Raji (cell line): ENCODE data around the gene OGFOD2.

Experiments used
- POLR2A ChIP-seq: IDR thresholded peaks from 2 replicates; pipeline ENCODE4 v1.6.1; 2011; ENCODE audit warnings: low read depth, low read length, control low read depth; ENCODE audit not compliant: insufficient read depth

The OGFOD2 gene

GRCh38 chr12:123001464-123001863 is 26.4 kb downstream of the OGFOD2 start:
- no peak for TF ChIP-seq POLR2A

GRCh38 chr12:123003257-123003656 is 28.2 kb downstream of the OGFOD2 start:
- no peak for TF ChIP-seq POLR2A

- no peak for TF ChIP-seq POLR2A
These were observed 29.2 kb downstream of the OGFOD2 start for GRCh38 chr12:123004287-123004686.

GRCh38 chr12:123005081-123005626 is 30.1 kb downstream of the OGFOD2 start:
- TF ChIP-seq POLR2A, result no peak

- TF ChIP-seq POLR2A, result no peak
These were observed 31.9 kb downstream of the OGFOD2 start for GRCh38 chr12:123006977-123007376.

GRCh38 chr12:123010110-123010509 is 35.1 kb downstream of the OGFOD2 start:
- TF ChIP-seq POLR2A, result no peak

GRCh38 chr12:123010681-123011080 is 35.6 kb downstream of the OGFOD2 start:
- TF ChIP-seq POLR2A, result no peak

GRCh38 chr12:123011701-123012100 is 36.7 kb downstream of the OGFOD2 start:
- no peak for TF ChIP-seq POLR2A

- no peak for TF ChIP-seq POLR2A
These were observed 38.4 kb downstream of the OGFOD2 start for GRCh38 chr12:123013185-123014095.

GRCh38 chr12:123017753-123018152 is 42.7 kb downstream of the OGFOD2 start:
- no peak for TF ChIP-seq POLR2A

GRCh38 chr12:123019841-123020138 is 44.7 kb downstream of the OGFOD2 start:
- no peak for TF ChIP-seq POLR2A

- no peak for TF ChIP-seq POLR2A
These were observed 46.9 kb downstream of the OGFOD2 start for GRCh38 chr12:123021688-123022604.

- TF ChIP-seq POLR2A, result no peak
These were observed 47.8 kb downstream of the OGFOD2 start for GRCh38 chr12:123022846-123023245.

GRCh38 chr12:123024819-123025391 is 49.9 kb downstream of the OGFOD2 start:
- no peak for TF ChIP-seq POLR2A
